PC-9 (cell line): ENCODE results near the gene KCNJ14. TPM values are rescaled to one million over a fixed set of nuclear protein-coding genes. Genes with fewer than 3 reads are reported as not detected.

Experiments used
- BruUV-seq: library from RNA; stranded (reverse); fragments of 400-500 nt; replicated peaks from 2 replicates; lab custom pipeline; 2021; lab: Mats Ljungman, UMichigan
- CTCF ChIA-PET: fragments of 300-600 bp; sonication (Branson Sonifier 250); formaldehyde crosslinking; loops from one replicate; lab custom pipeline; 2022; ENCODE audit warnings: antibody characterized with exemption; lab: Charles Lee
- POLR2A ChIA-PET: fragments of 300-600 bp; sonication (Branson Sonifier 250); formaldehyde crosslinking; loops from one replicate; lab custom pipeline; 2022; ENCODE audit warnings: antibody characterized with exemption; ENCODE audit not compliant: unreplicated experiment; lab: Charles Lee
- DNase-seq, 2 experiments: peaks; one replicate each; pipeline versions ENCODE4 v3.0.0 to v3.0.0-alpha.2; 2015 to 2022; ENCODE audit warnings: mixed read lengths in 1 of 2
- H2AFZ ChIP-seq: fragments of 200-600 bp; sonication (generic); 2 replicates; pipeline ENCODE4 v1.8.1; 2017; ENCODE audit warnings: antibody characterized with exemption
- H3F3A ChIP-seq: fragments of 200-600 bp; sonication (generic); 2 replicates; pipeline ENCODE4 v1.8.1; 2017; ENCODE audit warnings: antibody characterized with exemption, mild to moderate bottlenecking, low read depth; ENCODE audit not compliant: insufficient read depth
- H3K27ac ChIP-seq: fragments of 200-600 bp; sonication (generic); 2 replicates; pipeline ENCODE4 v1.6.1; 2016; ENCODE audit warnings: mixed run types
- H3K27me3 ChIP-seq: fragments of 200-600 bp; sonication (generic); 2 replicates; pipeline ENCODE4 v1.6.1; 2016; ENCODE audit warnings: low read depth, mixed run types; ENCODE audit not compliant: insufficient read depth
- H3K36me3 ChIP-seq: fragments of 200-600 bp; sonication (generic); 2 replicates; pipeline ENCODE4 v1.6.1; 2016; ENCODE audit warnings: low read depth, mixed run types
- H3K4me1 ChIP-seq: fragments of 200-600 bp; sonication (generic); replicated peaks from 2 replicates; pipeline ENCODE4 v1.6.1; 2016; ENCODE audit warnings: mixed run types; ENCODE audit not compliant: insufficient read depth
- H3K4me2 ChIP-seq: fragments of 200-600 bp; sonication (generic); 2 replicates; pipeline ENCODE4 v1.6.1; 2017; ENCODE audit warnings: mixed run types
- H3K4me3 ChIP-seq: fragments of 200-600 bp; sonication (generic); 2 replicates; pipeline ENCODE4 v1.6.1; 2016; ENCODE audit warnings: mixed run types
- H3K79me2 ChIP-seq: fragments of 200-600 bp; sonication (generic); 2 replicates; pipeline ENCODE4 v1.6.1; 2017; ENCODE audit warnings: low read depth, mixed run types
- H3K9me2 ChIP-seq: fragments of 200-600 bp; sonication (generic); 2 replicates; pipeline ENCODE4 v1.8.1; 2017; ENCODE audit warnings: mild to moderate bottlenecking; ENCODE audit not compliant: insufficient read depth
- H3K9me3 ChIP-seq: fragments of 200-600 bp; sonication (generic); 2 replicates; pipeline ENCODE4 v1.8.1; 2016; ENCODE audit warnings: low read depth; ENCODE audit not compliant: insufficient read depth
- H4K20me1 ChIP-seq: fragments of 200-600 bp; sonication (generic); 2 replicates; pipeline ENCODE4 v1.8.1; 2017; ENCODE audit not compliant: insufficient read depth
- EZH2 ChIP-seq: fragments of 200-600 bp; sonication (generic); IDR thresholded peaks from 2 replicates; pipeline ENCODE4 v1.8.0; 2017; ENCODE audit warnings: antibody characterized with exemption, low read depth
- intact Hi-C: fragments of 100-400 bp; cut with micrococcal nuclease; formaldehyde crosslinking; loops from one replicate; pipeline ENCODE4 v1.10.0; 2022; ENCODE audit not compliant: unreplicated experiment
- total RNA-seq: library from RNA; stranded (reverse); gene quantifications from 2 replicates; pipeline ENCODE4 v1.2.3, GENCODE V29; 2021
- TF ChIP-seq, protein P1 (sequence below): fragments of 200-600 bp; sonication (generic); conservative IDR thresholded peaks from 2 replicates; pipeline ENCODE4 v1.6.1; 2017; ENCODE audit warnings: mixed run types, antibody characterized with exemption, mild to moderate bottlenecking, moderate library complexity

KCNJ14 gene
- total RNA-seq, 1 experiment from 2014 or later = 5.4 TPM

DNA sequence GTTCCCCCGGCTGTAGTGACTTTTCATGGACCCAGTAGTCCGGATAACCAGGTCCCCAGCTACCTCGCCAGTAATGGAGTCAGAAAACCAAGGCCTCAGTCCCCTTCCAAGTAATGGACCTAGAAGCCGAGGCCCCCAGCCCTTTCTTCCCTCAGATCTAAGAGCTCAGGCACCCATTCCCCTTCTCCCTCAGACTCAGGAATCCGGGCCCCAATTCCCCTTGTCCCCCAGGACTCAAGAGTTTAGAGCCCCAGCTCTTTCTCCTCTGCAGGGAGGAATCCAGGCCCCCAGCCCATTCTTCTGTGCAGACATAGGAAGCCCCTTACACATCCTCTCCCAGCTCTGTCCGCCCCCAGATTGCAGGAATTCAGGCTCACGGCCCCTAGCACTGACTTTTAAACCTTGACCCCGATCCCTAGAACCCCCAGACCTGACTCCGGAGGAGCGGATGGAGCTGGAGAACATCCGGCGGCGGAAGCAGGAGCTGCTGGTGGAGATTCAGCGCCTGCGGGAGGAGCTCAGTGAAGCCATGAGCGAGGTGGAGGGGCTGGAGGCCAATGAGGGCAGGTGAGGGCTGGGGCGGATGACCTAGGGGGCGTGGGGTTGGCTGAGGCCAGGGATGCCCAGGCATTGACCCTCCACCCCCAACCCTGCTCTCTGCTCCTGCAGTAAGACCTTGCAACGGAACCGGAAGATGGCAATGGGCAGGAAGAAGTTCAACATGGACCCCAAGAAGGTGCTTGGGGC lies 14.7 kb downstream of the KCNJ14 start:
- Histone ChIP-seq H3F3A (peaks cover 31% of the 10 kb centered on the region), H3K36me3 (peaks cover 25% of the 10 kb centered on the region), H3K27ac (no peak overlapping the region), H3K9me2 (no peaks in the 10 kb centered on the region), H2AFZ (no peak overlapping the region), H3K4me3 (peak overlapping the region; percentile 93), H4K20me1 (peaks cover 34% of the 10 kb centered on the region), H3K4me1 (peaks cover 11% of the 10 kb centered on the region), H3K9me3 (no peaks in the 10 kb centered on the region), H3K27me3 (no peaks in the 10 kb centered on the region), H3K4me2 (peak overlapping the region; percentile 98), H3K79me2 (peaks cover 26% of the 10 kb centered on the region)
- TSS peak; percentile 47 for BruUV-seq
- intact Hi-C loops = loop anchor here (1.0 to 5.0 kb wide), 3 partner anchors 23 to 73 kb away; partner anchors contain the start of gene GRWD1
- DNase-seq = no peak
- ChIA-PET POLR2A (interaction anchor here (0.6 to 0.9 kb wide), 3 partner anchors 77 to 168 kb away, joined by 3 to 9 read pairs (median 7); no protein-coding TSS in a partner anchor), CTCF (no interaction called here)
- TF ChIP-seq, protein P1, sequence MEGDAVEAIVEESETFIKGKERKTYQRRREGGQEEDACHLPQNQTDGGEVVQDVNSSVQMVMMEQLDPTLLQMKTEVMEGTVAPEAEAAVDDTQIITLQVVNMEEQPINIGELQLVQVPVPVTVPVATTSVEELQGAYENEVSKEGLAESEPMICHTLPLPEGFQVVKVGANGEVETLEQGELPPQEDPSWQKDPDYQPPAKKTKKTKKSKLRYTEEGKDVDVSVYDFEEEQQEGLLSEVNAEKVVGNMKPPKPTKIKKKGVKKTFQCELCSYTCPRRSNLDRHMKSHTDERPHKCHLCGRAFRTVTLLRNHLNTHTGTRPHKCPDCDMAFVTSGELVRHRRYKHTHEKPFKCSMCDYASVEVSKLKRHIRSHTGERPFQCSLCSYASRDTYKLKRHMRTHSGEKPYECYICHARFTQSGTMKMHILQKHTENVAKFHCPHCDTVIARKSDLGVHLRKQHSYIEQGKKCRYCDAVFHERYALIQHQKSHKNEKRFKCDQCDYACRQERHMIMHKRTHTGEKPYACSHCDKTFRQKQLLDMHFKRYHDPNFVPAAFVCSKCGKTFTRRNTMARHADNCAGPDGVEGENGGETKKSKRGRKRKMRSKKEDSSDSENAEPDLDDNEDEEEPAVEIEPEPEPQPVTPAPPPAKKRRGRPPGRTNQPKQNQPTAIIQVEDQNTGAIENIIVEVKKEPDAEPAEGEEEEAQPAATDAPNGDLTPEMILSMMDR = no peak
- no peak for TF ChIP-seq EZH2

DNA sequence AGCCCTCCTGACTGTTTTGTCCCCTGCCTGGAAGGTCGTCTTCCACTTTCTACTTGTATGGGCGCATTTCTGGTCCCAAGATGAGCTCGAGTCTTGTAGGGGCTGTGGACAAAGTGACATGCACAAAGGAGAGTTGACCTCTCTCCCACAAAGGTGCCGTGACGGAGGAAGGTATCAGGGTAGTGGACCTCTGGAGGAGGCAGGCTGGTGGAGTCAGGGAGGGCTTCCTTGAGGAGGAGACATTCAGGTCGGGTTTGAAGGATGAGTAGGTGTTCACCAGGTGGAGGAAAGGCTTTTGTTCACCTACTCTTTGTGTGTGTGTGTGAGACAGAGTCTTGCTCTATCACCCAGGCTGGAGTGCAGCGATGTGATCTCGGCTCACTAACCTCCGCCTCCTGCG lies 15.5 kb downstream of the KCNJ14 start:
- H3F3A ChIP-seq = peaks cover 30% of the 10 kb centered on the region; the same call in 1 of the 2 replicates
- TF ChIP-seq EZH2 = no peak
- TF ChIP-seq, protein P1 = no peak
- H3K9me3 ChIP-seq = no peaks in the 10 kb centered on the region
- ChIA-PET POLR2A (no interaction called here), CTCF (no interaction called here)
- H3K79me2 ChIP-seq = peaks cover 26% of the 10 kb centered on the region
- DNase-seq = no peak
- peaks cover 30% of the 10 kb centered on the region for H3K36me3 ChIP-seq
- no peak overlapping the region for H2AFZ ChIP-seq
- H3K9me2 ChIP-seq = no peaks in the 10 kb centered on the region
- no peak overlapping the region for H3K27ac ChIP-seq
- BruUV-seq = no TSS peak
- peaks cover 39% of the 10 kb centered on the region for H4K20me1 ChIP-seq
- intact Hi-C loops = no loop called here
- H3K4me3 ChIP-seq = no peak overlapping the region
- peaks cover 11% of the 10 kb centered on the region for H3K4me1 ChIP-seq
- H3K4me2 ChIP-seq = peak overlapping the region; percentile 98
- H3K27me3 ChIP-seq = no peaks in the 10 kb centered on the region

DNA sequence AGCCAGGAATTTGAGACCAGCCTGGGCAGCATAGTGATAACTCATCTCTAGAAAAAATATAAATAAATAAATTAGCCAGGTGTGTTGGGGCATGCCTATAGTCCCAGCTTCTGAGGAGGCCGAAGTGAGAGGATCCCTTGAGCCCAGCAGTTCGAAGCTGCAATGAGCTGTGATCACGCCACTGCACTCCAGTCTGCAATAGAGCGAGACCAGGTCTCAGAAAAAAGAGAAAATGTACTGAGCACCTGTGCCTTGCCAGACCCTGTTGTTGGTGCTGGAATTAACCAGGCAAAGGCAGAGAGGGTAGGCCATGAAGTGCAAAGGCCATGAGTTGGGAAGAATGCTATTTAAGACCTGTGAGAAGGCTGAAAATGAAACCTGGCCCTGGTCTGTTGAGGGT lies 16.5 kb downstream of the KCNJ14 start:
- Histone ChIP-seq H2AFZ (no peak overlapping the region), H3K4me2 (no peak overlapping the region), H3K36me3 (peaks cover 31% of the 10 kb centered on the region), H3F3A (peaks cover 31% of the 10 kb centered on the region; the same call in 1 of the 2 replicates), H3K4me1 (peaks cover 11% of the 10 kb centered on the region), H3K9me3 (no peaks in the 10 kb centered on the region), H3K4me3 (no peak overlapping the region), H3K27me3 (no peaks in the 10 kb centered on the region), H3K79me2 (peaks cover 26% of the 10 kb centered on the region), H3K9me2 (no peaks in the 10 kb centered on the region), H4K20me1 (peaks cover 42% of the 10 kb centered on the region), H3K27ac (no peak overlapping the region)
- intact Hi-C loops = no loop called here
- TF ChIP-seq, protein P1 = no peak
- TF ChIP-seq EZH2 = no peak
- DNase-seq = no peak
- no TSS peak for BruUV-seq
- POLR2A ChIA-PET = no interaction called here
- CTCF ChIA-PET = no interaction called here
